ENCODE data around the gene SLC38A10. TPM values are rescaled to one million over a fixed set of nuclear protein-coding genes. Genes with fewer than 3 reads are reported as not detected.

Gene SLC38A10
- polyA plus RNA-seq, 2 donors: 22.9 to 40.5 TPM

GRCh38 chr17:81270279-81270678, 24.8 kb downstream of the SLC38A10 start:
- 91 to 93% methylated on average over 18 of the region's 18 CpGs for WGBS, 2 donors
- Histone ChIP-seq H3K9me3 (ENCODE audit: control insufficient read depth in 2 of 2, insufficient read depth in 1 of 2, low read depth in 1 of 2, low read length in 1 of 2) (no peaks in the 10 kb centered on the region), H3K27ac (ENCODE audit: low read depth in 2 of 2, low read length in 1 of 2) (no peak overlapping the region), H3K4me3 (ENCODE audit: low read depth in 1 of 2, low read length in 2 of 2) (no peak overlapping the region), H3K36me3 (ENCODE audit: control insufficient read depth in 2 of 2, insufficient read depth in 2 of 2, low read length in 1 of 2) (peaks cover 22 to 43% of the 10 kb centered on the region in 2 donors), H3K4me1 (ENCODE audit: control insufficient read depth in 2 of 2, insufficient read depth in 2 of 2, low read length in 1 of 2) (no peaks in the 10 kb centered on the region), H3K27me3 (ENCODE audit: control insufficient read depth in 1 of 2, insufficient read depth in 2 of 2, low read length in 2 of 2) (no peaks in the 10 kb centered on the region)

GRCh38 chr17:81267390-81268067, 27.6 kb downstream of the SLC38A10 start:
- no peaks in the 10 kb centered on the region for H3K9me3 ChIP-seq (ENCODE audit: control insufficient read depth in 2 of 2, insufficient read depth in 1 of 2, low read depth in 1 of 2, low read length in 1 of 2)
- H3K27me3 ChIP-seq (ENCODE audit: control insufficient read depth in 1 of 2, insufficient read depth in 2 of 2, low read length in 2 of 2): no peaks in the 10 kb centered on the region
- peaks cover 17 to 46% of the 10 kb centered on the region in 2 donors for H3K36me3 ChIP-seq (ENCODE audit: control insufficient read depth in 2 of 2, insufficient read depth in 2 of 2, low read length in 1 of 2)
- H3K4me3 ChIP-seq (ENCODE audit: low read depth in 1 of 2, low read length in 2 of 2): no peak overlapping the region
- H3K4me1 ChIP-seq (ENCODE audit: control insufficient read depth in 2 of 2, insufficient read depth in 2 of 2, low read length in 1 of 2): no peaks in the 10 kb centered on the region
- WGBS, 2 donors: 87 to 88% methylated on average over 6 of the region's 6 CpGs
- no peak overlapping the region for H3K27ac ChIP-seq (ENCODE audit: low read depth in 2 of 2, low read length in 1 of 2)

GRCh38 chr17:81265576-81265975, 29.5 kb downstream of the SLC38A10 start:
- Histone ChIP-seq H3K9me3 (ENCODE audit: control insufficient read depth in 2 of 2, insufficient read depth in 1 of 2, low read depth in 1 of 2, low read length in 1 of 2) (no peaks in the 10 kb centered on the region), H3K27ac (ENCODE audit: low read depth in 2 of 2, low read length in 1 of 2) (no peak overlapping the region), H3K36me3 (ENCODE audit: control insufficient read depth in 2 of 2, insufficient read depth in 2 of 2, low read length in 1 of 2) (peaks cover 12 to 51% of the 10 kb centered on the region in 2 donors), H3K4me1 (ENCODE audit: control insufficient read depth in 2 of 2, insufficient read depth in 2 of 2, low read length in 1 of 2) (no peaks in the 10 kb centered on the region), H3K4me3 (ENCODE audit: low read depth in 1 of 2, low read length in 2 of 2) (no peak overlapping the region), H3K27me3 (ENCODE audit: control insufficient read depth in 1 of 2, insufficient read depth in 2 of 2, low read length in 2 of 2) (no peaks in the 10 kb centered on the region)
- WGBS, 2 donors: 94 to 97% methylated on average over 22 of the region's 22 CpGs

GRCh38 chr17:81264640-81265039, 30.5 kb downstream of the SLC38A10 start:
- H3K27me3 ChIP-seq (ENCODE audit: control insufficient read depth in 1 of 2, insufficient read depth in 2 of 2, low read length in 2 of 2): no peaks in the 10 kb centered on the region
- no peaks in the 10 kb centered on the region for H3K4me1 ChIP-seq (ENCODE audit: control insufficient read depth in 2 of 2, insufficient read depth in 2 of 2, low read length in 1 of 2)
- no peak overlapping the region for H3K4me3 ChIP-seq (ENCODE audit: low read depth in 1 of 2, low read length in 2 of 2)
- no peaks in the 10 kb centered on the region for H3K9me3 ChIP-seq (ENCODE audit: control insufficient read depth in 2 of 2, insufficient read depth in 1 of 2, low read depth in 1 of 2, low read length in 1 of 2)
- peaks cover 10 to 54% of the 10 kb centered on the region in 2 donors for H3K36me3 ChIP-seq (ENCODE audit: control insufficient read depth in 2 of 2, insufficient read depth in 2 of 2, low read length in 1 of 2)
- 95 to 98% methylated on average over 12 of the region's 12 CpGs for WGBS, 2 donors
- H3K27ac ChIP-seq (ENCODE audit: low read depth in 2 of 2, low read length in 1 of 2): no peak overlapping the region

GRCh38 chr17:81263371-81264181, 31.5 kb downstream of the SLC38A10 start:
- Histone ChIP-seq H3K4me3 (ENCODE audit: low read depth in 1 of 2, low read length in 2 of 2) (no peak overlapping the region), H3K36me3 (ENCODE audit: control insufficient read depth in 2 of 2, insufficient read depth in 2 of 2, low read length in 1 of 2) (peaks cover 7 to 60% of the 10 kb centered on the region in 2 donors), H3K27me3 (ENCODE audit: control insufficient read depth in 1 of 2, insufficient read depth in 2 of 2, low read length in 2 of 2) (no peaks in the 10 kb centered on the region), H3K27ac (ENCODE audit: low read depth in 2 of 2, low read length in 1 of 2) (no peak overlapping the region), H3K4me1 (ENCODE audit: control insufficient read depth in 2 of 2, insufficient read depth in 2 of 2, low read length in 1 of 2) (no peaks in the 10 kb centered on the region), H3K9me3 (ENCODE audit: control insufficient read depth in 2 of 2, insufficient read depth in 1 of 2, low read depth in 1 of 2, low read length in 1 of 2) (no peaks in the 10 kb centered on the region)
- WGBS, 2 donors: 93% methylated on average over 40 of the region's 40 CpGs

- Histone ChIP-seq H3K9me3 (ENCODE audit: control insufficient read depth in 2 of 2, insufficient read depth in 1 of 2, low read depth in 1 of 2, low read length in 1 of 2) (no peaks in the 10 kb centered on the region), H3K36me3 (ENCODE audit: control insufficient read depth in 2 of 2, insufficient read depth in 2 of 2, low read length in 1 of 2) (peaks cover 7 to 74% of the 10 kb centered on the region in 2 donors), H3K4me1 (ENCODE audit: control insufficient read depth in 2 of 2, insufficient read depth in 2 of 2, low read length in 1 of 2) (no peaks in the 10 kb centered on the region), H3K4me3 (ENCODE audit: low read depth in 1 of 2, low read length in 2 of 2) (no peak overlapping the region), H3K27me3 (ENCODE audit: control insufficient read depth in 1 of 2, insufficient read depth in 2 of 2, low read length in 2 of 2) (no peaks in the 10 kb centered on the region), H3K27ac (ENCODE audit: low read depth in 2 of 2, low read length in 1 of 2) (no peak overlapping the region)
- 92 to 94% methylated on average over 36 of the region's 36 CpGs for WGBS, 2 donors
Observed at GRCh38 chr17:81261582-81262336, 33.3 kb downstream of the SLC38A10 start.

- H3K4me1 ChIP-seq (ENCODE audit: control insufficient read depth in 2 of 2, insufficient read depth in 2 of 2, low read length in 1 of 2): no peaks in the 10 kb centered on the region
- H3K36me3 ChIP-seq (ENCODE audit: control insufficient read depth in 2 of 2, insufficient read depth in 2 of 2, low read length in 1 of 2): peaks cover 7 to 74% of the 10 kb centered on the region in 2 donors
- H3K4me3 ChIP-seq (ENCODE audit: low read depth in 1 of 2, low read length in 2 of 2): no peak overlapping the region
- WGBS, 2 donors: 94 to 95% methylated on average over 17 to 18 of the region's 18 CpGs
- no peaks in the 10 kb centered on the region for H3K9me3 ChIP-seq (ENCODE audit: control insufficient read depth in 2 of 2, insufficient read depth in 1 of 2, low read depth in 1 of 2, low read length in 1 of 2)
- no peak overlapping the region for H3K27ac ChIP-seq (ENCODE audit: low read depth in 2 of 2, low read length in 1 of 2)
- no peaks in the 10 kb centered on the region for H3K27me3 ChIP-seq (ENCODE audit: control insufficient read depth in 1 of 2, insufficient read depth in 2 of 2, low read length in 2 of 2)
Observed at GRCh38 chr17:81261096-81261495, 34.0 kb downstream of the SLC38A10 start.

- H3K36me3 ChIP-seq (ENCODE audit: control insufficient read depth in 2 of 2, insufficient read depth in 2 of 2, low read length in 1 of 2): peaks cover 7 to 72% of the 10 kb centered on the region in 2 donors
- no peaks in the 10 kb centered on the region for H3K27me3 ChIP-seq (ENCODE audit: control insufficient read depth in 1 of 2, insufficient read depth in 2 of 2, low read length in 2 of 2)
- H3K4me1 ChIP-seq (ENCODE audit: control insufficient read depth in 2 of 2, insufficient read depth in 2 of 2, low read length in 1 of 2): no peaks in the 10 kb centered on the region
- no peak overlapping the region for H3K27ac ChIP-seq (ENCODE audit: low read depth in 2 of 2, low read length in 1 of 2)
- H3K9me3 ChIP-seq (ENCODE audit: control insufficient read depth in 2 of 2, insufficient read depth in 1 of 2, low read depth in 1 of 2, low read length in 1 of 2): no peaks in the 10 kb centered on the region
- 93 to 95% methylated on average over 19 of the region's 19 CpGs for WGBS, 2 donors
- peak overlapping the region in 1 of 2 donors; percentile 5 for H3K4me3 ChIP-seq (ENCODE audit: low read depth in 1 of 2, low read length in 2 of 2)
Observed at GRCh38 chr17:81260641-81261040, 34.5 kb downstream of the SLC38A10 start.

GRCh38 chr17:81260171-81260570, 34.9 kb downstream of the SLC38A10 start:
- Histone ChIP-seq H3K4me3 (ENCODE audit: low read depth in 1 of 2, low read length in 2 of 2) (no peak overlapping the region), H3K4me1 (ENCODE audit: control insufficient read depth in 2 of 2, insufficient read depth in 2 of 2, low read length in 1 of 2) (peaks cover 0 to 3% of the 10 kb centered on the region in 2 donors), H3K27ac (ENCODE audit: low read depth in 2 of 2, low read length in 1 of 2) (no peak overlapping the region), H3K9me3 (ENCODE audit: control insufficient read depth in 2 of 2, insufficient read depth in 1 of 2, low read depth in 1 of 2, low read length in 1 of 2) (no peaks in the 10 kb centered on the region), H3K27me3 (ENCODE audit: control insufficient read depth in 1 of 2, insufficient read depth in 2 of 2, low read length in 2 of 2) (no peaks in the 10 kb centered on the region), H3K36me3 (ENCODE audit: control insufficient read depth in 2 of 2, insufficient read depth in 2 of 2, low read length in 1 of 2) (peaks cover 7 to 68% of the 10 kb centered on the region in 2 donors)
- 93 to 94% methylated on average over 17 of the region's 17 CpGs for WGBS, 2 donors

All from esophagus (tissue), 2 donors.